ENCODE data around the gene OSBPL7. TPM values are rescaled to one million over a fixed set of nuclear protein-coding genes. Genes with fewer than 3 reads are reported as not detected.

The OSBPL7 gene
- polyA plus RNA-seq, 2 of the 4 experiments (the other 2 are of a cell fraction) = 7.0 to 15.4 TPM

- no peak for TF ChIP-seq REST (IDR thresholded peaks at IDR 0.05)
- TF ChIP-seq HEYL (CRISPR knock-in tag; IDR thresholded peaks at IDR 0.05) = no peak
- TF ChIP-seq CTCF (IDR thresholded peaks at IDR 0.05) = no peak
- no peak for TF ChIP-seq NPAS2 (CRISPR knock-in tag; IDR thresholded peaks at IDR 0.05; ENCODE audit: borderline replicate concordance)
Observed at GRCh38 chr17:47820033-47820789, 1.4 kb downstream of the OSBPL7 start (continued).

- ChIA-PET POLR2A (no interaction called here), CTCF (interaction anchor here (1.0 to 1.5 kb wide), 3 partner anchors 12 to 23 kb away, joined by 3 read pairs; partner anchors contain the start of genes LRRC46 and MRPL10)
- DNase-seq (ENCODE audit: low read depth in 1 of 2, low spot score in 1 of 2) = no peak
- Histone ChIP-seq H3K27ac (no peak overlapping the region), H3K9me3 (no peaks in the 10 kb centered on the region), H3K4me1 (peaks cover 21% of the 10 kb centered on the region), H3K4me3 (no peak overlapping the region), H3K4me2 (no peak overlapping the region)
- WGBS (ENCODE audit: missing lambda C conversion rate) = 88% methylated on average over 9 of the region's 10 CpGs
- no peak for FAIRE-seq
- no peak for ATAC-seq
- TF ChIP-seq ZFP36 (IDR thresholded peaks at IDR 0.05; ENCODE audit: borderline replicate concordance, partially characterized antibody) (no peak), EHMT2 (IDR thresholded peaks at IDR 0.05; ENCODE audit: low read depth) (no peak), PBX3 (IDR thresholded peaks at IDR 0.05) (no peak), MAX (IDR thresholded peaks at IDR 0.05) (no peak), BCL3 (IDR thresholded peaks at IDR 0.05) (no peak), CBX8 (IDR thresholded peaks at IDR 0.05) (no peak), CHD2 (IDR thresholded peaks at IDR 0.05; ENCODE audit: low read length, partially characterized antibody) (no peak), ELK1 (IDR thresholded peaks at IDR 0.05; ENCODE audit: low read depth, low read length) (no peak), ZC3H11A (IDR thresholded peaks at IDR 0.05) (no peak), POLR2AphosphoS2 (conservative IDR thresholded peaks at IDR 0.05; ENCODE audit: low read length) (no peak), TFCP2L1 (CRISPR knock-in tag; IDR thresholded peaks at IDR 0.05) (no peak), KDM5A (IDR thresholded peaks at IDR 0.05) (no peak), MAZ (IDR thresholded peaks at IDR 0.05; ENCODE audit: borderline replicate concordance, low read depth, low read length) (no peak), CTCF (IDR thresholded peaks at IDR 0.05) (no peak), HOXB5 (CRISPR knock-in tag; IDR thresholded peaks at IDR 0.05) (no peak), CHD4 (IDR thresholded peaks at IDR 0.05; ENCODE audit: borderline replicate concordance) (no peak), MAFK (IDR thresholded peaks at IDR 0.05; ENCODE audit: partially characterized antibody) (no peak), MYC (IDR thresholded peaks at IDR 0.05; ENCODE audit: borderline replicate concordance, low read length) (no peak), SMC3 (IDR thresholded peaks at IDR 0.05) (no peak)
Observed at GRCh38 chr17:47819475-47819874, 2.1 kb downstream of the OSBPL7 start.
